Measurements from ENCODE around the gene RETSAT. TPM values are rescaled to one million over a fixed set of nuclear protein-coding genes. Genes with fewer than 3 reads are reported as not detected.
A peak's percentile ranks its signal among the peaks of the same experiment; 100 is the strongest.

RETSAT gene
- total and polyA plus RNA-seq, 2 of the 4 experiments (the other 2 are of a cell fraction) = 25.6 to 32.3 TPM

GRCh38 chr2:85318222-85319074, 35.9 kb downstream of the RETSAT start:
- peak; percentile 72 for ATAC-seq (ENCODE audit: low read depth)
- H4K8ac ChIP-seq (ENCODE audit: low read depth in 2 of 2, low read length in 2 of 2) = no peak overlapping the region
- in situ Hi-C loops (cut with MboI; ENCODE audit: low sequenced_read_pairs) (no loop called here), dilution Hi-C loops (cut with HindIII; ENCODE audit: low sequenced_read_pairs, unreplicated experiment) (no loop called here), intact Hi-C loops (cut with micrococcal nuclease) (no loop called here)
- H3K9me1 ChIP-seq (ENCODE audit: insufficient read depth, low read length) = peaks cover 23% of the 10 kb centered on the region
- TF ChIP-seq MAZ (IDR thresholded peaks at IDR 0.05; ENCODE audit: borderline replicate concordance, low read depth, low read length) (no peak), MAFK (IDR thresholded peaks at IDR 0.05; ENCODE audit: low read depth, low read length) (no peak), RCOR1 (IDR thresholded peaks at IDR 0.05; ENCODE audit: insufficient replicate concordance, low read length) (no peak), MXI1 (IDR thresholded peaks at IDR 0.05; ENCODE audit: borderline replicate concordance, low read depth, low read length) (peak; percentile 76), CEBPB (IDR thresholded peaks at IDR 0.05; ENCODE audit: low read depth, low read length) (peak; percentile 45; the same call in 1 of the 2 replicates), FOS (IDR thresholded peaks at IDR 0.05; ENCODE audit: low read depth, low read length) (0 out of 2 replicates have a peak, but pooled peaks have one; percentile 4), BHLHE40 (IDR thresholded peaks at IDR 0.05; ENCODE audit: low read depth, low read length) (no peak)
- TF ChIP-seq, protein P1, sequence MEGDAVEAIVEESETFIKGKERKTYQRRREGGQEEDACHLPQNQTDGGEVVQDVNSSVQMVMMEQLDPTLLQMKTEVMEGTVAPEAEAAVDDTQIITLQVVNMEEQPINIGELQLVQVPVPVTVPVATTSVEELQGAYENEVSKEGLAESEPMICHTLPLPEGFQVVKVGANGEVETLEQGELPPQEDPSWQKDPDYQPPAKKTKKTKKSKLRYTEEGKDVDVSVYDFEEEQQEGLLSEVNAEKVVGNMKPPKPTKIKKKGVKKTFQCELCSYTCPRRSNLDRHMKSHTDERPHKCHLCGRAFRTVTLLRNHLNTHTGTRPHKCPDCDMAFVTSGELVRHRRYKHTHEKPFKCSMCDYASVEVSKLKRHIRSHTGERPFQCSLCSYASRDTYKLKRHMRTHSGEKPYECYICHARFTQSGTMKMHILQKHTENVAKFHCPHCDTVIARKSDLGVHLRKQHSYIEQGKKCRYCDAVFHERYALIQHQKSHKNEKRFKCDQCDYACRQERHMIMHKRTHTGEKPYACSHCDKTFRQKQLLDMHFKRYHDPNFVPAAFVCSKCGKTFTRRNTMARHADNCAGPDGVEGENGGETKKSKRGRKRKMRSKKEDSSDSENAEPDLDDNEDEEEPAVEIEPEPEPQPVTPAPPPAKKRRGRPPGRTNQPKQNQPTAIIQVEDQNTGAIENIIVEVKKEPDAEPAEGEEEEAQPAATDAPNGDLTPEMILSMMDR (conservative IDR thresholded peaks at IDR 0.05; ENCODE audit: low read depth, low read length) = no peak
- DNase-seq = peak; percentile 91
- H3K18ac ChIP-seq (ENCODE audit: low read depth, low read length) = no peak overlapping the region
- no peak overlapping the region for H3K9ac ChIP-seq (ENCODE audit: low read depth, low read length)
- no peak overlapping the region for H3K4me3 ChIP-seq (ENCODE audit: insufficient read depth, low read depth, low read length)
- no peak overlapping the region for H4K5ac ChIP-seq (ENCODE audit: low read depth, low read length)
- no peaks in the 10 kb centered on the region for H3K9me3 ChIP-seq (ENCODE audit: control insufficient read depth, insufficient read depth, low read length)
- H2BK5ac ChIP-seq (ENCODE audit: low read depth, low read length, poor library complexity, severe bottlenecking) = peak overlapping the region; percentile 37
- CTCF ChIA-PET = interaction anchor here (0.6 to 0.9 kb wide), 2 partner anchors 33 to 252 kb away, joined by 3 to 4 read pairs; no protein-coding TSS in a partner anchor
- H3K36me3 ChIP-seq (ENCODE audit: control insufficient read depth, insufficient read depth, low read length) = peaks cover 54% of the 10 kb centered on the region
- peaks cover 43% of the 10 kb centered on the region for H4K20me1 ChIP-seq (ENCODE audit: insufficient read depth, low read length)
- 76% methylated on average over 4 of the region's 11 CpGs; no CpG with 5 or more reads in 1 of the 2 experiments for WGBS, 2 experiments (ENCODE audit: extremely low coverage in 2 of 2, insufficient read length in 1 of 2)
- H3K14ac ChIP-seq (replicated peaks; ENCODE audit: low read depth, low read length) = no peak overlapping the region
- no peak overlapping the region for H2BK20ac ChIP-seq (ENCODE audit: low read depth, low read length)
- H3K79me1 ChIP-seq (ENCODE audit: low read depth in 1 of 2, low read length in 2 of 2) = peaks cover 33 to 80% of the 10 kb centered on the region in 2 experiments
- no peak overlapping the region for H4K91ac ChIP-seq (ENCODE audit: insufficient read depth, low read depth, low read length)
- no TSS peak for BruUV-seq (replicated peaks)
- H3K4me2 ChIP-seq (ENCODE audit: low read depth, low read length) = no peak overlapping the region
- no peak overlapping the region for H2AK5ac ChIP-seq (ENCODE audit: low read depth, low read length)
- H3K27ac ChIP-seq (ENCODE audit: insufficient read depth, low read length) = 0 out of 2 replicates have a peak overlapping the region, but pooled peaks have one; percentile 4
- no peak overlapping the region for H2BK15ac ChIP-seq (ENCODE audit: low read depth, low read length)
- no peak overlapping the region for H3K4ac ChIP-seq (ENCODE audit: low read depth, low read length)
- H2AK9ac ChIP-seq (replicated peaks; ENCODE audit: low read depth, low read length, poor library complexity) = peak overlapping the region; percentile 46
- peak overlapping the region; percentile 37; the same call in 1 of the 2 replicates for H3K23ac ChIP-seq (ENCODE audit: low read depth, low read length)
- no peak overlapping the region for H2AFZ ChIP-seq (replicated peaks; ENCODE audit: low read length, poor library complexity)
- H3K4me1 ChIP-seq (ENCODE audit: control insufficient read depth, insufficient read depth, low read length) = peaks cover 10% of the 10 kb centered on the region
- POLR2A ChIA-PET (ENCODE audit: unreplicated experiment) = no interaction called here
- no peak overlapping the region for H2BK120ac ChIP-seq (ENCODE audit: low read depth, low read length)
- no peaks in the 10 kb centered on the region for H3K27me3 ChIP-seq (ENCODE audit: control insufficient read depth, insufficient read depth, low read length)
- H3K56ac ChIP-seq (ENCODE audit: extremely low read depth, insufficient read depth, low read length) = no peak overlapping the region; the same call in 1 of the 2 replicates

Data from IMR-90 (cell line).